GM04504 (cell line): Measurements from ENCODE around the gene TMEM255B.
"Not testable (repeated sequence)": the region's sequence is repeated elsewhere in the genome, so short reads cannot be mapped to it uniquely, and the experiment has no call there.

Experiments used
- DNase-seq: peaks from one replicate; pipeline ENCODE4 v3.0.0-alpha.2; 2012; ENCODE audit warnings: low read depth

Gene TMEM255B

DNA sequence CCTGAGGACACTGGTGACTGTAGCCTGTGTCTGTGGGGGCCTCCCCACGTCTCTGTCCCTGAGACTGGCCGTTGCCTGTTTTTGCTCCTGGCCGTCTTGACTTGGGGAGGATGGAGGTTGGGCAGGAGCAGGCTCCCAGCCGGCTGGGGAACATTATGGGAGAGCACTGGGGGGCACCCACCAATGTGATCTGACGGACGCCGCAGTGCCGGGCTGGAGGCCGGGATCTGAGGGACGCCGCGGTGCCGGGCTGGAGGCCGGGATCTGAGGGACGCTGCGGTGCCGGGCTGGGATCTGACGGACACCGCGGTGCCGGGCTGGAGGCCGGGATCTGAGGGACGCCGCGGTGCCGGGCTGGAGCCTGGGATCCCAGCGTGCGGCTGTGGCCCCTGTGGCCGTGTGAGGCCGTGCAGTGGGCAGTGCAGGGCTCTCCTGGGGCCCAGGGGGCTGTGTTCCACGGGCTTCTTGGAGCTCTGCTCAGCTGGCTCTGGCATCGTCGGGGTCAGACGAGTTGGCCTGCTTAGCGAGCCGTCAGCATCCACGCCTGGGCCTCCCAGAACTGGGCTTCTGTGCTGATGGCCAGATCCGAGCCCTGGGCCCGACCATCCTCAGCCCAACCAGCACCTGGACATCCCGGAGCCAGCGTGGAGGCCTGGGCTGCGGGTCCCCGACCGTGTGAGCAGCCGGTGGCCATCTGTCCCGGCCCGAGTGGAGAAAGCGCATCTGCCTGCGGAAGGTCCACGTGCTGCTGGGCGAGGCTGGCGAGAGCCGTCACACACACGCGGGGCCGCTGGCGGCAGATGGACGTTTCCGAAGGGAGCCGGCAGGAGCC lies 59.0 kb downstream of the TMEM255B start:
- DNase-seq = no peak

DNA sequence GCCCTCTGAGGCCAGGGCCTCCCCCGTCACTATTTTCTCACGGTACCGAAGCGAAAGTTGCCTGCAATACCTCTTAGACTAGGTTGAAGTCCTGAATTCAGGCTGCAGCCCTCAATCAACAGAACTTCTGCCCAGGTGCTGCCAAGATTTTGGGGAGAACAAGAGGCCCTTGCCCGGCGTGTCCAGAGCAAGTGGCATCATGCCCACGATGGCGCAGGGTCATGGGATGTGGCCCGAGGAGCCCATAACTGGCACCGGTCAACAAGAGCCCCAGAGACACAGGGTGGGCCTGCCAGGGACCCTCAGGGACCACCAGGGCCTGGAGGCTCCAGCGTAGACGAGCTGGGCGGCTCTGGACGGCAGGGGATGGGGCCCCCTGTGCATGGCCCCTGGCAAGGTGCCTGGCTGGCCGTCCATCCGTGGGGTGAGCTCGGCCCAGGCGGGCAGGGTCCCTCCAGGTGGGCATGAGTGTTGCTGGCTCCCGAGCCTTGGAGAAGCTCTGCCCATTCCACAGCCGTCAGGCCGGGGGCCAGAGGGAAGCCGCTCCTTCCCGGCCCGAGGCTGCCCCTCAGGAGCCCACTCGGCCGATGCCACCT lies 59.8 kb downstream of the TMEM255B start:
- DNase-seq = no peak

DNA sequence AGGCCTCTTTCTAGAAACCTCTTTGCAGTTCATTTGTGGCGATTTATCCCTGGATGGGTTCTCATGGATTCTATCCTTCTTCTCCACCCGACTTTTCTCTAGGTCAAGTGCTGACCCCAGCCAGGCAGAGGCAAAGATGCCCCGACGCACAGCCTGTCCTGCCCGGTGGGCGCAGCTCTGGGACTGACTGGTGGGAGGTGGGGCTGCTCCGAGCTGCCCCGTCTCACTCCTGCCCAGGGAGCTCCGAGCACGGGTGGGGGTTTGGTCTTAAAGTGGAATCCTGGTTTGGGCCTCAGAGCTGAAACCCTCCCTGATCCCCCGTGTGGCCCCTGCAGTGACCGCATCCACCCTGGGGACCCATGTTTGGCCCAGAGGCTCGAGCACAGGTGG lies 60.3 kb downstream of the TMEM255B start:
- DNase-seq = no peak

DNA sequence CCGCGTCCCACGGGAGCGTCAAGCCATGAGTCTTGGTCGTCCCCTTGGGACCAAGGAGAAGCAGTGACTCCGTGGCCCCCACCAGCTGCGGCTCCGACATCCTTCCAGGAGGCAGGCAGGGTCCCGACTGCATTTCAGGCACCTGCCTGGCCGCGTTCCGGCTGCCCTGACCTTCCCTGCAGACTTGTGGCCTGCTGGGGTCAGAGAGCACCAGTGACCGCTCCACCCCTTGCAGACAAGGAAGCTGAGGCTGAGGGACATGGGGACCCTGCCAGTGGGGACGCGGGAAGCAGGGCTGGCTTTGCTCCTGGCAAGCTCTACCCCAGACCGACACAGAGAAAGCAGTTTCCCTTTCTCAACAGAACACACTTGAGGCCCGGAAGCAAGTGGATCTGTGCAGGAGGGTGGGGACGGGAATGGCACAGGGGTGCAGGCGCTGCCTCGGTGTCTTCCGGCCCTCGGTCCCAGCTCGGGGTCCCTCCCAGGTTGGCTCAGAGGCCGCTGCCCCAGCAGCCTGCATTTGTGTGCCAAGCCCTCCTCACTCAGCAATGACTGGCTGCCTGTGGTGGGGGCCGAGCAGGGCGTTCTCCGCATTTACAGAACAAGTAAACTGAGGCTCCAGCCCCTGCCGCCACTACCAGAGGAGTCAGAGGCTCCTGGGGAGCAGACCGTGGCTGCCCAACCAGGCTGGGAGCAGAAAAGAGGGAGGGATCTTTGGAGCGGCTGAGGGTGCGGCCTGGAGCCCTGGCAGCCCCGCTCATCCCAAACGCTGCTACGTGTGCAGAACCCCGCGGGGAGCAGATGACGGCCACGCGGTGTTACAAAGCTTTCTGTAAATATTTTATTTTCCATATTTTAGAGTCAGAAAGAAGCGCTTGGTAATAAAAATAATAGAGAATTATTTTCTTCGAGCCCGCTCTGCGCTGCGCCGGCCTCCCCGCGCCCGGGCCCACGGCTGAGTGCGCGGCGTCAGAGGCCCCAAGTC lies 61.0 kb downstream of the TMEM255B start:
- no peak for DNase-seq

DNA sequence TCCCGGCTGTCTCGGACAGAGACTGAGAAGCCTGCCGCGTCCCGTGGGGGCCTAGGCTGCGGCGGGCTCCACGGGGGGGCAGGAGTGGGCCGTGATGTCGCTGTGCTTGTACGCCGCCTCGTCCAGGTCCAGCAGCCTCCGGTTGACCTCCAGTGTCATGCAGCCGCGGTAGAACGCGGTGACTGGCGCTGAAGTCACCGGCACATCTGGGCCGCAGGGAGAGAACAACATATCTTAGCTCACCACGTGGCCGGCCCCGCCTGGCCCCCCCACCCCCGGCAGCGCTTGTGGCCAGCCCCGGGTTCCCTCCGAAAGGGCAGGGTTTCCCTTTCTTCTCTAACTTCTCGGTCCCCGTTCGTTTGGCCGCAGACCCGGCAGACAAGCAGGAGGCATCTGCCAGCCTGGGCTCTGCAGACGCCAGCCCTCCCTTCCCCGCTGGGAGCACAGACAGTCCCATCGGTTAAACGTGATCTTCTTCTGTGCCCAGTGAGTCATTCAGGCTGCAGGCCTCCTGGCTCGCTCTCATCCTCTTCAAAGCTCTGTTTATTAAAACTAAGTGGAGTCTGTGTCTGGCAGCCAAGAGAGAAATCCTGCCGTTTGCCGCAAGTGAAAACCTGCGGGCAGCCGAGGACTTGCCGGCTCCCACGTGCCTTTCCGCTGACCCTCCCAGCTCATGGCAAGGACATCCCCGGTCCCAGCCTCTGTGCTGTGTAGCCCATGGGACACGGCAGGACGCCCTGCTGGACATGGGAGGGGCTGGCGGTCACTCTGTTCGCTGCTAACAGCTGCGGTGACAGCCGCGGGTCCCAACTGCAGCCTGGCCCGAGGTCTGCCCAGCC lies 62.0 kb downstream of the TMEM255B start:
- DNase-seq = peak; percentile 96

DNA sequence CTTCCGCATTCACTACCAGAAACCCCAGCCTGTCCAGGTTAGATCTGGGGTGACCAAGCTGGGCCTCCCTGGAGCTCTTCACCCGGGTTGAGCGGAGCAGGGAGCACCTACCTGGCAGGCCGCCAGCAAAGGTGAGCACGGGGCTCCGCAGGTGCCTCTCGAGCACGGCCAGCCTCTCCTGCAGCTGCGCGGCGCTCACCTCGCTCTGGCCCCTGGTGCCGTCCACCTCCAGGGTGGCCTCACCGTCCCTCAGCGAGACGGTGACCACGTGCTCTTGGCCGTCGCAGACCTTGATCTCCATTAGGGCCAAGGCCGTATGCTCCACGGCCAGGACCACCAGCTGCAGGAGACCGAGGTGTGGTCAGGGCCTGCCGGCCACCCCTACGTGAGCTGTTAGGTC lies 62.8 kb downstream of the TMEM255B start:
- DNase-seq = no peak

DNA sequence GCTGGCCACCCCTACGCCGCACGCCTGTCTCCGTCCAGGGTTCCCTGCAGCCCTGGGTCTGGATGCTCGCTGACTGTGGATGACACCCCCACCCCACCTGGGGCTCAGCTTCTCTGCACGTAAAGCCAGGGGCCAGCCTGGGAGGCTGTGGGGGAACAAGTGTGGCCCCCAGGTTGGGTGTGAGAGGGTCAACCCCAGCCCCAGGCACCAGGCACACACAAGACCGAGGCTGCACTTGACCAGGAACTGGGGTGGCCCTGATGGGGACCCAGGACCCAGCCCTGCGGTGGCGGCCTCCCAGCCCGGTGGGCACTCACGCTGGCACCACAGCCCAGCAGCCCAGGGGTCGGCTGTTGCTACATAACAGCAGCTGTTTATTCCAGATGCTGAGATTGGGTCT lies 63.2 kb downstream of the TMEM255B start:
- DNase-seq = no peak

DNA sequence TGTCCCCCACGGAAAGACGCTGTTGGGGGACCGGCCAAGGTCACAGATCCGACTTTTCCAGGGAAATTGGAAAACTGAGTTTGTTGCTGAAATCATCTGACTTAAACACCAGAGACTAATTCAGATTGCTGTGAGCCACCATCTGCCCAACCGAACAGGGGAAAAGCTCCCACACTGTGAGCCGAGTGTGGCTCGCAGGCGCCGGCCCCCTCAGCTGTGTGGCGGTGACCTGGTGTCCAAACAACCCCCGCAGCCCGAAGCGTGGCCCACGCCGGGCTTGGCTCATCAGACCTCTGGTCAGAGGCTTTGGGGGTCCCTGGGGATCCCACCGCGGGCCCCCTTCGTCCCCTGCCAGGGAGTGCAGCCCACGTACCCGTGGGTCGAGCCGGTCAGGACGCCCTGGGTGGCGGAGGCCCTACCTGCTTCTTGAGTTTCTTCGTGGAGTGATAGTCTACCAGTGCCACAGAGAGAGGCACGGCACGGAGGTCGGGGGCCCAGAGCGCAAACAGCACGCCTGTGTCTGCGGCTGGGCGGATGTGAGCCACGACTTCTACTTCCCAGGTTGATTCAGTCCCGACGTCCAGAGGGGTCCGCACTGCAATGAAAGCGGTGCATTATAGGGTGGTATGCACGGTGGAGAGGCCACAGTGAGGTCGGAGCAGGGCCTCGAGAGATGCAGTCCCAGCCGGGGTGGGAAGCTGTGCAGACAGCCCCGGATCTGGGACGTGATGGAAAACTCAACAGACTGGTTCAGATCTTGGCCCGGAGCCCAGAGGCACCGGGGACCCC lies 64.1 kb downstream of the TMEM255B start:
- no peak for DNase-seq

DNA sequence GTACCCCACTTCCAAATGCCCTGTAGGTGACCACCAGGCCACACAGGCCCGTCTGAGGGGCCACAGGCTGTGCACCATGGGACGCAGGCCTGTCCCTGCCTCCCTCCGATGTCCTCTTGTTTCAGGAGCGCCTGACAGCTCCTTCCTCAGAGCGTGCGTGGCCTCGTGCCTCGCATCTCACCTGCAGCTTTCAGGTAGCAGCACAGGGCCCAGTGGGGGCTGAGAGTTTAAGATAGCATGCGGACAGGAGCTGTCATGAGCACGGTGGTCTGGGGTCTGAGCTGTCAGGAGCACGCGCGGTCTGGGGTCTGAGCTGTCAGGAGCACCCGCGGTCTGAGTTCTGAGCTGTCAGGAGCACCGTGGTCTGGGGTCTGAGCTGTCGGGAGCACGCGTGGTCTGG lies 64.7 kb downstream of the TMEM255B start:
- DNase-seq = no peak

DNA sequence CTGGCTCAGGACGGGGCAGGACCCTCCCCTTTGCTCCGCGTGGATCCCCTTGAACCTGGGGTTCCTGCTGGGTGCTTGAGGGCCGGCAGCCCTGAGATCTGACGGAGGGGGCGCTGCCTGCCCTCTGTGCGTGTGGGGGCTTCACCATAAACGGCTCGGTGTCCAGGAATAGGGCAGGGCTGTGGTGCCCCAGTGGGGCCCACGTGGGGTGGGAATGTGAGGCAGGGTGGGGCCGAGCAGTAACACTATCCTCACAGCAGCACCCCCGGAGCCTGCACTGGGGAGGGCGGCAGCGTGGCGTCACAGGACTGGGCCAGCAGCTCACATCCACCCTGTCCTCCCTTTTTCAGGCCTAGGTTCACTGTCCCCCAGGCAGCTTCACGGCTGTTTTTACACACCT lies 66.8 kb downstream of the TMEM255B start:
- DNase-seq = no peak

DNA sequence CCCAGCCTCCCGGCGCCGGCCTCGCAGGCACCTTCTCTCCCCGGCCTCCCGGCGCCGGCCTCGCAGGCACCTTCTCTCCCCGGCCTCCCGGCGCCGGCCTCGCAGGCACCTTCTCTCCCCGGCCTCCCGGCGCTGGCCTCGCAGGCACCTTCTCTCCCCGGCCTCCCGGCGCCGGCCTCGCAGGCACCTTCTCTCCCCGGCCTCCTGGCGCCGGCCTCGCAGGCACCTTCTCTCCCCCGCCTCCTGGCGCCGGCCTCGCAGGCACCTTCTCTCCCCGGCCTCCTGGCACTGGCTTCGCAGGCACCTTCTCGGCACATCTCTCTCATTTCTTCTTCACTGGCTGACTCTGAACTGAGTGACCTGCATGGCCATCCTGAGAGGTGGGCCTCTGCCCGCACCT lies 67.4 kb downstream of the TMEM255B start:
- not testable (repeated sequence) for DNase-seq

DNA sequence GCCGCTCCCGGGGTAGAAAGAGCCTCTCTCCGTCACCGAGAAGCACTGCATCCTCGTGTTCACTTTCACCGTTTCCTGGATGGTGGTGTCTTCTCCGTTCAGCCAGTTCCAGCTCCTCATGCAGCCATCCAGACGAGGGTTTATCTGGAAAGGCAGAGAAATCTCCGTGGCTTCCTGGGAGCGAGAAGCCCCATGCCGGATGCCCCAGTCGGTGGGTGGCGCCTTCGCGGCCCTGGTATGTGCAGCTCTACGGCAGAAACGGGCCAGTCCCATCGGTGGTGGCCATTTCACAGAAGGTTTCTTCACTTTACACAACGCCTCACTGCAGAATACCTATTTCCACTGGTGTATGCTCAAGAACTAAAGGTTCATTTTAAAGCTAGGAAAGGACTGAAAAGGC lies 68.0 kb downstream of the TMEM255B start:
- no peak for DNase-seq

DNA sequence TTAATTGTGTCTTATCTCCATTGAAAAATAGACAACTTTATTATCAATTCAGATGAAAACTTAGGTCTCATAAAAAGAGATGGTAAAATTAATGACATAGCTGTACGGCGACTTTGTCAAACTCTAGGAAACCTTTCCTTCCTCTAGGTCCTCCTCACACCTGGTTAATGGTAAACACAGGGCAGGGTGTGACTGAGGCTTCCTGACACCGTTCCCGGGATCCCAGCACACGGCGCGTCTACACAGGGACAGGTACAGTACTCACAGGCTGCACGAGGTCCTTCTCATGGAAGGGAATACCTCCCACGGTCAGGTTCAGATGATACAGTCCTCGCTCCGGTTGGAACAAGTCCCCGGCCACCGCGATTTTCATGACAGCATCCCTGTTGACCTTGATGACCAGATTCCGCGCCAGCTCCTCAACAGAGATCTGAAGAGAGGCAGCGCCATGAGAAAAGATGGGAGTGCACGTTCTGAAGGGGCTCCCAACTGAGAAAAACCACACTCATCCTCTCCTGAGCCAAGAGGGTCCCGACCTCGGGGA lies 69.3 kb downstream of the TMEM255B start:
- no peak for DNase-seq

DNA sequence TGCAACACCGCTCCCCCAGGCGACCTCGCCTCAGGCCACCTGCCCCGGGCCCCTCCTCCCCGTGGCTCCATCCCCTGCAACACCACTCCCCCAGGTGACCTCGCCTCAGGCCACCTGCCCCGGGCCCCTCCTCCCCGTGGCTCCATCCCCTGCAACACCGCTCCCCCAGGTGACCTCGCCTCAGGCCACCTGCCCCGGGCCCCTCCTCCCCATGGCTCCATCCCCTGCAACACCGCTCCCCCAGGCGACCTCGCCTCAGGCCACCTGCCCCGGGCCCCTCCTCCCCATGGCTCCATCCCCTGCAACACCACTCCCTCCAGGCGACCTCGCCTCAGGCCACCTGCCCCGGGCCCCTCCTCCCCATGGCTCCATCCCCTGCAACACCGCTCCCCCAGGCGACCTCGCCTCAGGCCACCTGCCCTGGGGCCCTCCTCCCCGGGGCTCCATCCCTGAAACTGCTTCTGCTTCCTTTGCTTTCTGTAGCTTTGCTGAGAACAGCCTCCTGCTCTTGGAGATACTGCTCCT lies 71.5 kb downstream of the TMEM255B start:
- DNase-seq = not testable (repeated sequence)

DNA sequence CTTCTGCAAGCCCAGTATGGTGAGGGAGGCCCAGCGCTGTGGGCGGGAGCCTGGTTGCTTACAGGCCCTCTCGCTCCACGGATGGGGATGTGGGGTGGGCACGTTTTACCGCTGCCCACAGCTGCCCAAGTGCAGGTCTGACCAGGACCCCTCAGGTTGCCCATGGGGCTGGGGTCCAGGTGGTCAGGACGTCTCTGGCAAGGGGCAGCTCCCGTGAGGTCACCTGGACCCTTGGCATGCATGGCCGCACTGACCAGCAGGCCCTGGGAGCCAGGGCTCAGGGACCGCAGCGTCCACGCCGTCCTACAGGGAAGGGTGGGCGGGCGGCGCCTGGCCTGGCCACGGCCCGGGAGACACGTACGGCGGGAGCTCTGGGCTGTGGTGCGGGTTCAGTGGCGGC lies 72.0 kb downstream of the TMEM255B start:
- DNase-seq = no peak

DNA sequence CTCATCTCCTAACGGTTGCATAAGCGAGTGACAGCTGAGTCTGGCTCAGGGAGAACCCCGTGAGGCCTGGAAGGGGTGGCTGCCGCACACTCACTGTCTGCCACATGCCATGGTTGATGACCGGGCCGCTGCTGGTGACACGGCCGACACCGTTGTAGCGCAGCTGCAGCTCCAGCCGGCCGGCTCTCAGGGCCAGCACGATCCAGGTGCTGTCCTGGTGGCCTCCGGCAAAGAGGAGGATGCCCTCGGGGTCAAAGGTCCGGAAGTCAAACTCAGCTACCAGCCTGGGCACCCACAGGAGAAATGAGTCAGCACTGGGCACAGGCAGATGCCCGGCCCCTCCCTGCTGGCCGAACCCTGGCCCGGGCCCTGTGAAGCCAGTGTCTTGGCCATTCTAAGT lies 73.2 kb downstream of the TMEM255B start:
- no peak for DNase-seq

DNA sequence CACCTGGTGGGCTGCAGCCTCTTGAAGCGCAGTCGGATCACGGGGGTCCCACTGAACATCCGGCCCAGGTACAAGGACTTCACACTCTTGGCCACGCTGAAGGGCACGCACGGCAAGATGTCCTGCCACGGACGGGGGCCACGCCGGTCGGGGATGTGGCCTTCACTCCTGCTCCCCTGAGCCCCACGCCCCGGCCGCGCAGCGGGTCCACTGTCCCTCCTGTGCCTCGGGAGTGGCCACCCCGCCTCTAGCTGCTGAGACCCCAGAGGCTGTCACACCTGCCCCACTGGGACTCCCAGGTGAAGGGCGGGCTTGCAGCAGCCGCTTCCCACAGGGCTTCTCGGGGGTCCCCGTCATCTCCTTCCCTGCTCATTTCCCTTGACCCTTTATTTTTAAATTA lies 73.6 kb downstream of the TMEM255B start:
- no peak for DNase-seq

DNA sequence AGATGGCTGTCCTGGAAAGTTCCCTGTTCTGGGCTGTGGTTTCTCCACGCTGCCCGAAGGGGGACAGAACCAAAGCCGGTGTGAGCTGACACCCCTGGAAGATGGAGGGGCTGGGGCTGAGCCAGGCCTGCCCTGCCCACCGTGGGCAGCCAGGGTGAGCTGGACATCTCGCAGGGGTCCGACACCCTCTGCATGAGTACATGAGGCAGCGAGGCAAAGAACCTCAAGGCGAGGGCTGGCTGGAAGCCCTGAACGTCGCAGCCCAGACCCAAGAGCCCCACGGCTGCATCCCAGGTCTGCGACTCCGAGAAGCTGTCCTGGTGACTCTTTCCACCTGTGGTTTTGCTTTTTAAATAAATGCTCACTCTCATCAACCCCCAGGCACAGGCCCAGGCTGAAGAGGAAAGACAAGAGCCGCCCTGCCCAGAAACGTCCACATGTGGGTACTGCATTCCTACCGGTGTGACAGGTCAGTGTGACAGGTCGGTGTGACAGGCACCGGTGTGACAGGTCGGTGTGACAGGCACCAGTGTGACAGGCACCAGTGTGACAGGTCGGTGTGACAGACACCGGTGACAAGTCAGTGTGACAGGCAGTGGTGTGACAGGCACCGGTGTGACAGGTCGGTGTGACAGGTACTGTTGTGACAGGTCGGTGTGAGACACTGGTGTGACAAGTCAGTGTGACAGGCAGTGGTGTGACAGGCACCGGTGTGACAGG lies 74.2 kb downstream of the TMEM255B start:
- no peak for DNase-seq

DNA sequence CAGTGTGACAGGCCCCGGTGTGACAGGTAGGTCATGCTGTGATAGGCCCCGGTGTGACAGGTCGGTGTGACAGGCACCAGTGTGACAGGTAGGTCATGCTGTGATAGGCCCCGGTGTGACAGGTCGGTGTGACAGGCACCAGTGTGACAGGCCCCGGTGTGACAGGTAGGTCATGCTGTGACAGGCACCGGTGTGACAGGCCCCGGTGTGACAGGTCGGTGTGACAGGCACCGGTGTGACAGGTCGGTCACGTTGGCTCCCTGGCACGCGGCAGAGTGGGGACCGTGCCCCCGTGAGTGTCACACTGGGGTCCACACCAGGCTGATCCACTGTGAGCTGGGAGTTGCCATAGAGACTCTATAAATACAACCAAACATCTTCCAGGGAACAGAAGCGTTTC lies 75.0 kb downstream of the TMEM255B start:
- DNase-seq = not testable (repeated sequence)
